T-helper 9 cell (primary cell): Measurements from ENCODE around the gene SLC18A3.

Experiments
- DNase-seq: peaks from one replicate; pipeline ENCODE4 v3.0.0-alpha.2; 2020

The SLC18A3 gene

DNA sequence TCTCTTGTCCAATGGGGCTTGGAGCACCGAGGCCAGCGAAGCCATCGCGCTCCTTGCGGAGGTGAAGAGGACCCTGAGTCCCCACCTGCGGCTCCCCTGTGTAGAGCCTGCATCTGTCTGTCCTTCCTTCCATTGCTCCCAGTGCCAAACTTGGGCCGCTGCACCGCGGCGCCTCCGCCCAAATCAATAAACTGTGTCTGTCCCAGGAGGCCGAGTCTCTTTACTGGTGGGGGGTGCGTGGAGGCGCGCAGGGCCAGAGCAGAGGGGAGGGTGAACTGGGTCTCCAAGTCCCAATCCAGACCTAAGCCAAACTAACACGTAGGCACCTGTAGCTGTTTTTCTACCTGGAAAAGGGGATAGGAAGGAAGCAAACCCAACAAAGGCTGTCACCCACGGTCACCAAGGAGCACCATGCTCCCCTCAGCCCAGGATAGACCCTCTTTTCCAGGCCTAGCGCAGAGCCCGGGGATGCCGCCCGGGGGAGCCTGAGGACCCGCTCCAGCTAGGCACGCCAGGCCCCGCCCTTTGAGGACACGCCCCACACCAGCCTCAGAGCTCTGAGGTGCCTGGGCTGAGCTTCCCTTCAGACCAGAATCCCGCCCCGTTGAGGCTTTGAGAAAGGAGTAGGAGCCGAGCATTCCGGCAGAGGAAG lies 2.5 kb downstream of the SLC18A3 start:
- DNase-seq, result no peak

DNA sequence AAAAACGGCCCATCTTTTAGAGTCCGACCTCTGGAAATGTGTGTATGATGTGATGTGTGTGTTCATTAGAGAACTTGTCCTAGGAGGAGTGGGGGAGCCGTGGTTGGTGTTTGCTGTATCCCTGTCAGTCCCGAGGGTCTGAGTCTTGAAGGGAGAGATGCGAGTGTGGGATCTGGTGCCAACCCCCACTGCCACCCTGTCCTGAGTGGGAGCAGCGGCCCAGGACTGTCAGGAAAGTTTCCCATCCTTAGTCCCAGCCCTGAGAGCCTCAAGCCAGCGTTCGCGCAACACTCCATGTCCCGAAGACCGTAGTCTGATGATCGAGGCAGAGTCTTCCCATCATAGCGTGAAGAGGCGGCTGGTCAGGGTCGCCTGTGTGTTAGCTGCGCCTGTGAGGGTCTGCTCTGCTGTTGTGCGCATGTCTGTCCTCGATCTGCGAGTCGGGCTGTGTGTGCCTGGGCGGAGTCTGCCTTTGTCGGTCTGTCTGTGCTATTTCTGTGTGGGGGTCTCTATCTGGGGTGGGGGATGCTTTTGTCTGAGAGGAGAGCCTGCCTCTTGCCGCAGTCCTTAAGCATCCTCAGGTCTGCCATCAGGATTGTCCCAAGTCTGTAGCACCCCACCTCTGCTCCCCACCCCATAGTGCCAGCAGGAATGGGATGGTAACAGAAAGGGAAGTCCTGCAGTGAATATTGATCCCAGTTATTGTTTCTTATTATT lies 3.2 kb downstream of the SLC18A3 start:
- DNase-seq, result no peak

DNA sequence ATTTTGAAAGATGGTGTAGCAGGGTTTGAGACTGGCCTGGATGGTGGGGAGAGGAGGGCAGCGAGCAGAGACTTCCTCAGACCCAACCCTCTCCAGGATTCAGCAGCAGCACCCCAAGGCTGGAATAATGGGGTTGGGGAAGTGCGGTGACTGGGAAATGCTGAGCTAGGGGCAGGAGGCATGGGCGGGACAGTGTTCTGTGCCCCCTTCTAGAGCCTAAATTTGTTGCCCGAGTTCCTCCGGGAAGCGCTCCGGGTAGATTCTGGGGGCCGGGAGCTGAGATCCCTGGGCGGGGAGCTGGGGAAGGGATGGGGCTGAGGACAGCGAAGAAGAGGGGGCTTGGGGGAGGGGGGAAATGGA lies 3.8 kb downstream of the SLC18A3 start, which contains the start of gene CHAT:
CHAT (plus strand) TSS at position 156 of the 360 bp plus-strand sequence; CDS start at position 309, 153 bp downstream.
- no peak for DNase-seq

DNA sequence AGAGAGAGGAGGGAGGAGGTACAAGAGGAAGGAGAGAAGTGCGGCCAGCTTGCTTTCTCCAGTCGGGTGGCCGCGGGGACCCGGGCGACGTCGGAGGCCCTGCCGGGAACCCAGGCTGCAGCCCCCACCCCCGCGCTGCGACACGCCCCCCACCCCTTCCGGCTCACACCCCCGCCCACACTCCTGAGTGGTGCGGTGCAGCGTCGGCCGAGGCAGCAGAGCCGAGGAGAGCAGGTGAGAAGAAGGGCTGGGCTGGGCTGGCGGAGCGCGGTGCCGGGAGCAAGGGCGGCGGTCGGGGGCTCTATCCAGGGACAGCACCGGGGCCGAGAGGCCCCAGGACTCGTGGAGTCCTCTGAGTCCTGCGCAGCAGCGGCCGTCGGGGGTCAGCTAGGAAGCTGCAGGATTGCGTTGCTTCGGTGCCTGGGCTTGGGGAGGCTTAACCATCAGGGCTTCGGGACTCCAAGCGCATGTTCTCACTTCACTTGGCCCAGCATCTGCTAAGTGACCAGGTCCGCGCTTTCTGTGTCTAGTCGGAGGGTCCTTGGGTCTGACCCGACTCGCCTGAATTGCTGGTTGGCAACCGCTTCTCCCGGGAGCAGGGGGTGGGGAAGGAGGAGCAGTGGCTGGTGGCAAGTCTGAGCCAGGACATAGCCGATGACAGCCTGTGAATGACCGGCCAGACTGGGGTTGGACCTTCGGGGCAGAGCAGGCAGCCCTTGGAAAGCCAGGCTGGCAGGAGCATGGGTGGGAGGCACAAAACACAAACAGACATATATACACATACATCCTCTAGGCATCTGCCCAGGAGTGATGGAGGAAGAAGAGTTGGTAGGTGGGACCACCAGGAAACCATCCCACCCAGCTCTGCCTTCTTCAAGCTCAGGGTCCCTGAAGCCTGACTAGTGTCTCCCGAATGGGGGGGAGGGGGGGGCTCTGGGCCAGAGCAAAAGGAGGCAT lies 4.4 kb downstream of the SLC18A3 start:
- no peak for DNase-seq

DNA sequence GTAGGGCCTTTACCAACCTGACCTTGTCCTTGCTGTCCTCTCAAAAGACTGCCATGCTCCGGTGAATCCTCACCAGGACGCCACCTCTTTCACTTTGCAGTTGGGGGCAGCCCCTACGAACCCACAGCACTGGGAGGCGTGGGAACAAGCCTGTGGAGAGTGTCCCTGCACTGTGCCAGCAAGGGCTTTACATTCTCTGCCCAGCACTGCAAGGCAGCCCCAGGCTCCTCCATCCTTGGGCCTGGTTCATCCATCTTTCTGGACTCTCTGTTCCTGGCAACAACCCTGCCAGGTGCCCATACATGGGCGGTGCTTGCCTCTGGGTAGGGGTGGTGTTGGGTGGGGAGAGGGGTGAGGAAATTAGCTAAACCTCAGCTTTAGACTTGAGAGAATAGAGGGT lies 5.1 kb downstream of the SLC18A3 start:
- no peak for DNase-seq

DNA sequence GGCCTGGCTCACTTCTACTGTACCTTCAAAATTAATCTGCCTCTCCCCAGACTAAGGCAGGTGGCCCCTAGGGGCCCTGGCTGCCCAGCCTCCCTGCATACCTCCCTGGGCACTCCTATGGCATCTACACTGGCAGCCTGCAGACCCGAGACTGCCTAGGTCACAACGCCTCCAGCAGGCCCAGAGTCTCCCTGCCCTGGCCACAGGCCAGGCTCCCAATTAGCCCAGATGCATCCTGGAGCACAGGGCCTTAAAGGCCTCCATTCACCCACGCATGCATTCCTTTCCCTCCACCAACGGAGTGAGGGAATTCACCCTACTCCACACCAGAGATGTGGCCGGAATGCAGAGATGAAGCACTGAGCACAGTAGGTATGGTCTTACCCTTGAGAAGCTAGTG lies 5.6 kb downstream of the SLC18A3 start:
- DNase-seq, result no peak

DNA sequence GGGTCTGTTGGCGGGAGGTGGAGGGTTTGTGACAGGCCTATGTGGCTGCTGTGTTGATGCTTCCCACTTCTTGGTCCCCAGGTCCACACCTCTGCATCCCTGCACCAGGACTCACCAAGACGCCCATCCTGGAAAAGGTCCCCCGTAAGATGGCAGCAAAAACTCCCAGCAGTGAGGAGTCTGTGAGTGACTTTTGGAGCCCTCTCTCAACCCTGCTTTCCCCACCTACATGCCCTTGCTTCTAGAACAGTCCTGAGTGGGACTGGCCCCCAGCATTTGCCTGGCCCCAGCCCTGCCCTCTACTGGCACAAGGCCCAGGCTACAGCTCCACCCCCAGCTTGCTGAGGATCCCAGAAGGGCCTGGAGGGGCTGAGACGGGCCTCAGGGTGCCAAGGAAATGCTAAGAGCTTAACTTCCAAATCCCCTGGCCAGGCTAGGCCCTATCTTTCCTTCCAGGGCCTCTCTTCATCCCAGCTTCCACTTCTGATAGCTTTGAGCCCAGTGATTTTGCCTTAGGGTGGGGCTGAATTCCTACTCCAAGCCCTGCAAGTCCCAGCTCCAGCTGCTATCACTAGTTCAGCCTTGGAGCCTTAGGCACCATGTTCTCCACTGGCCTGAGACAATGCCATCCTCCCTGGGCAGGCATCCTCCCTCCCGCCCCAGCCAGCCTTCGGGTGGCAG lies 6.5 kb downstream of the SLC18A3 start:
- no peak for DNase-seq

DNA sequence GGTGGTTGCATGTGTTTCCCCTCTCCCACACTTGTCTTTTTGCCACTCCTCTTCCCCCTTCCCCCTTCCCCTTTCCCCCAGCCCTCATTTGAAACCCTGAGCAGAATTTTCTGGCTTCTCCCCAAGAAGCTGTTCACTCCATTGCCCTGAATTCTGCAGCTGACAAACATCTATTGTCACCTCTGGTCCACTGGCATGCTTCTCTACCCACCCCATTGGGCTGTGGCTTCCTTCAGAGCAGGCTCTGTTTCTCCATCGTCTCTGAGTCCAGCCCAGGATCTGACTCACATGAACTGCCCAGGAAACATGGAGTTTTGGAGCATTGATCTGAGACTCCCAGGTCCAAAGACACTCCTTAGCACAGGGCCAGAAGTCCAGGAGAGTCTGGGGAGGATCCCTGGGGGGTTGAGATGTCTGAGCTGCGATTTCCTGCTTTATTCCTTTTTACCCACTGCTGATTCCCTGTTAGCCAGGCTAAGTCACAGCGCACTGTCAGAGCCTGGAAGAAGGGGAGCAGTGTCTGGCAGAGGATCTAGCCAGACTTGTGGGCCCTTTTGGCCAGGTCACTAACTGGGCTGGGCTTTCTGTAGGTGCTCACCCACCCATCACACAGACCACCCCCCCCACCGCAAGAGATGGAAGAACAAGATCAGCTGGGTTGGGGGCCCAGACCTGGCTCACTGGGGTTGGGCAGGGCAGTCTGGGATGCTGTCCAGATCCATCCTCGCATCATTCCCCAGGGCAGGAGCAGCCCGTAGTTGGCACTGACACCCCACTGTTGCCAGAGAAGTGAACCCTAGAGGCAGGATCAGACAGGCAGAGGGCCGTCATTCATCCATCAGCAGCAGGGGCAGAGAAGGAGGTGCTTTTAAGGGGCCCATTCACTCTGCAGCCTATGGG lies 7.3 kb downstream of the SLC18A3 start:
- no peak for DNase-seq

DNA sequence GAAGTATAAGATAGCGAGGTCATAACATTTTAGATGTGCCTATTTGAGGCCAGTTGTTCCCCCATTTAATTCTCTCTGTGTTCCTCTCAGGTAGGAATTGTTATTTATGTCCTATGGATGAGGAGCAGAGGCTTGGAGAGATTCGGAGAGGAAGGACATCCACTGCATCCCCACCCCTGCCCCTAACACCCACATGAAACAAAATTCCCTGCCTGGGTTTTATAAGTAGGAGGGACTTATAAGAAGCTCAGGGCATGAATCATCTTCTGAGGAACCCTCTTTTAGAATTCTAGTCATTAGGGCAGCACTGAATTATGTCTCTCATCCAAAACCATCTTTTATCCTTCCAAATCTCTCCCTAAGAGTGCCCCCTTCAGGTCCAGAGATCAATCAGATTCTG lies 8.7 kb downstream of the SLC18A3 start:
- no peak for DNase-seq

DNA sequence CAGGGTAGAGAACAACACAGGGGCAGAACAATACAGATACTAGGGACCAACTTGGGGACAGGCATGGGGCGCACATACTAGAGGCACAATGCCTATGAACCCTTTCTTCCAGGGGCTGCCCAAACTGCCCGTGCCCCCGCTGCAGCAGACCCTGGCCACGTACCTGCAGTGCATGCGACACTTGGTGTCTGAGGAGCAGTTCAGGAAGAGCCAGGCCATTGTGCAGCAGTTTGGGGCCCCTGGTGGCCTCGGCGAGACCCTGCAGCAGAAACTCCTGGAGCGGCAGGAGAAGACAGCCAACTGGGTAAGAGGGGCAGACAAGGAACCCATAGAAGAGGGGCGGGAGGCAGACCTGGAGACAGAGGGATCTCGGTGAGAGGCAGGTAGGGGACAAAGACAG lies 9.5 kb downstream of the SLC18A3 start:
- DNase-seq, result no peak

DNA sequence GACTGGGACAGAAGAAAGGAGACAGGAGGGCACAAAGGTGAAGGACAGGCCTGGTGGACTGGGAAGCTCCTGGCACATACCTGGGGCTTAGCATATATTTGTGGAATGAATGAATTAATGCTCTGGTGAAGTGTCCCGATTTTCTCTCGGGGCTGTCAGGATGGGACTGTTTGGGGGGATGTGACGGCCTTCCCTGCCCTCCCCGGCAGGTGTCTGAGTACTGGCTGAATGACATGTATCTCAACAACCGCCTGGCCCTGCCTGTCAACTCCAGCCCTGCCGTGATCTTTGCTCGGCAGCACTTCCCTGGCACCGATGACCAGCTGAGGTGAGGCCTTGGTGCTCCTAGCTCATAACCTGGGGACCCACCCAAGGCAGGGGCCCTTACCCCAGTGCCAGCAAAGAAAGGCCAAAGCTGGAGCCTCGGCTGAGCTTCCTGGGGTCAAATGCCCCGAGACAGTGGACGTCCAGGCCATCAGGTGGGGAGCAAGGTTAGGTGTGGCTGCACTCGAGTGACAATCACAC lies 10.2 kb downstream of the SLC18A3 start:
- DNase-seq, result no peak

DNA sequence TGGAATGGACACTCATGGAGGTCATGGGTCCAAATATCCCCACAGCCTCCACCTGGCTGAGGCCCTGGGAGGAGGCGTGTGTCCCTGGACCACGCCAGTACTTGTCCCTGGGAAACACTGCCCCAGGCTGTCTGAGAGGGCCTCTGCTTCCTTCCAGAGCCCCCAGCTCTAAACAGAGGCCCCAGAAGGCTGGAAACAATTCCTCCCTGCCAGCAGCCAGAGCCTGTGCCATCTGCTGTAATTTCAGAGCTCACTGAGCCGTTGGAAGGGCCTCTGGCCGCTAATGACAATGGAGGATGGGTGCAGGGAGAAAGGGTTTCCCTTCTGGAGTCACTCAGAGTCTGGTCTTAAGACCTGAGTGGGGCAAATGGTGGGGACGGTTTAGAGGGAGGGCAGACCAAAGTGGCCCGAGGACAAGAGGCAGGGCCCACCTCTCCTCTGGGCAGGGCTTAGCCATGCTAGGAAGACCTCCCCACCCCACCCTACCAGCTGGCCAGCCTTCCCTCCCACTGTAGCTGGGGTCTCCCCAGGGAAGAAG lies 10.8 kb downstream of the SLC18A3 start:
- DNase-seq, result no peak

DNA sequence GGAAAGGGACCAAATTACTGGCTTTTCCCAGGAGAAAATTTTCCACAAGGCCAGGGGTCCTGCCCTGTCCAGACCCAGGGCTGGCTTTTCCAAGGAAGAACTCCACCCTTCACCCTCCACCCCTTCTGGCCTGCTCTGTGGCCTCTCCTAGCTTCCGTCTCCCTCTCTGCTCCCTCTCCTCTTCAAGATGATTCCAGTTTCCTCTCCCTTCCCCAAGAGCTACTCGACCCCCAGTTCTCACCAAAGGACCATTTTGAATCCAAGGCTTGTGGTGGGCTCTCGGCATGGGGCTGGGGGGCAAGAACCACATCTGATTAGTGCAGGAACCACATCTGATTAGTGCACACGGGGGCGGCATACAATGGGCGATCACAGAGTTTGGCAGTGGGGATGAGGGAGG lies 11.5 kb downstream of the SLC18A3 start:
- DNase-seq, result no peak

DNA sequence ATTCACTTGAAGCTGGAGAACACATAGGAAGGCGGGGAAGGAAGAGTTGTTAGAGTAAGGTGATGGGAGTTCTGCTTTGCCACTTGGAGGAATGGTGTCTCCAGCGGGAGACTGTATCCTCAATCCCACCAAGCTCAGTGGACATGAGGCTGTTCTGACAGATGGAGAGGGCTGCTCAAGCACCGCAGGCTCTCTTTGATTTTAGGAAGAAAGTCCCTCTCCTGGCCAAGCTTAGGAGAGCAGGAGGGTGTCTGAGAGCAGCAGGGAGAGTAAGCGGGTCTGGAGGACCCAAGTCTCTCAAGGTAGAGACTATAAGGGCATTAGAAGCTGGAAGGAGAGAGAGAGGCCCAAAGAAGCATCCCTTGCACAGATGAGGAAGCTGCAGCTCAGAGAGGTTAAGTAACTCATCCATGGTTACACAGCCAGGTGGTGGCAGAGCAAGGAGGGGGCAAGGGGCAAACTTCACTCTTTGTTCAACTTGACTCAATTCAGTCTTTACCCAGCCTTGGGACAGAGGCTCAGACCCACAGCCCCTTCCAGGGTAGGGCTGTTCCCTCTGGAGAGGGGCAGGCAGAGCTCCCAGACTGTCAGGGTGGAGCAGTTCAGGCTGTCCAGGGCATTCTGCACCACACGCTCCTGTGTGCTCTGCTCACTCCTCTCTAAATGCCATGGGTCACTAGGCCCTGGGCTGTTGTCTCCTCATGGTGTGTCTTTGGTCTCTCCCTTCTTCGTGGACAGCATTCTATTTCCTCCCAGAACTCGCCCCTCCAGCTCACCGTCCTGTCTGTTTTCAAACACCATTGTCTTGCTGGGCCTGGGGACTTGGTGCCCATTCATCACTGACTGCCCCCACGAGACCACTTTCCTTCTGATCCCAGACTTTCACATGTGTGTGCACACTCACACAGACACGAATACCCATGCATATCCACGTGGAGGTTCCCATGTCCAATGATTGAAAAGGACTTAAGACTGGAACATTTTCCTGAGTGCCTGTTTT lies 12.6 kb downstream of the SLC18A3 start:
- no peak for DNase-seq

DNA sequence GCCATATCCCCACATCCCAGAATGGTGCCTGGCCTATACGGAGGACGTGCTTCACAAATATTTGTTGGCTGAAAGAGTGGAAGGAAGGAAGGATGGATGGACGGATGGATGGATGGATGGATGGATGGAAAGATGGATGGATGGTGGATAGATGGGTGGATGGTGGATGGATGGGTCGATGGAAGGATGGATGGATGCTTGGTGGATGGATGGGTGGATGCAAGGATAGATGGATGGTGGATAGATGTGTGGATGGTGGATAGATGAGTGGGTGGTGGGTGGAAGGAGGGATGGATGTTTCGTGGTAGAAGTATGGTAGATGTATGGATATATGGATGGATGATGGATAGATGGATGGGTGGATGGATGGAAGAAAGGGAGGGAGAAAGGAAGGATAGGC lies 14.5 kb downstream of the SLC18A3 start:
- DNase-seq, result no peak

DNA sequence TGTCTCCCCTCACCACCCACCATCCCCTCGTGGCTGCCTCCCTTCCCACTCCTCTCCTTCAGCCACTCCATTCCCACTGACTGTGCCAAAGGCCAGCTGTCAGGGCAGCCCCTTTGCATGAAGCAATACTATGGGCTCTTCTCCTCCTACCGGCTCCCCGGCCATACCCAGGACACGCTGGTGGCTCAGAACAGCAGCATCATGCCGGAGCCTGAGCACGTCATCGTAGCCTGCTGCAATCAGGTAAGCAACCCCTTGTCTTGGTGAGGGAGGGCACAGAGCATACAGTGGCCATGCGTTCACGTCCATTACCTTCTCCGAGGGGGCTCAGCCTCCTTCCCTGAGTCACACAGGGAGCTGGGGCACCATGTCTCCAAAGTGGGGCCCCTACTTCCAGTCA lies 15.3 kb downstream of the SLC18A3 start:
- DNase-seq, result no peak

DNA sequence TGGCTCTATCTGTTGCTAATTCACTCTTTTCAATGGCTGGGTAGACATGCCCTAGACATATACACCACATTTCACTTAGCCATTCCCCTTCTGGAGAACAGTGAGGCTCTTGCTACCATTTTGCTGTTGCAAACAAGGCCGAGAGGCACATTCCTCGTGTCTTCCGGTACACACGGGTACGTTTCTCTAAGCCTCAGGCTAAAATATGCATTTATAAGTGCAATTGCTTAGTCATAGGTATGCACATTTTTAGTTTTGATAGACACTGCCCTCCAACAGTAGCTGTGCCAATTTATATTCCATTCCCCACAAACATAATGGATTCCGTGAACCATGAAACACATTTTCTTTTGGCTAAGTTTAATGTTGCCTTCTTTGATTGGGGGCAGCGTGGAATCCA lies 16.9 kb downstream of the SLC18A3 start:
- DNase-seq, result no peak

DNA sequence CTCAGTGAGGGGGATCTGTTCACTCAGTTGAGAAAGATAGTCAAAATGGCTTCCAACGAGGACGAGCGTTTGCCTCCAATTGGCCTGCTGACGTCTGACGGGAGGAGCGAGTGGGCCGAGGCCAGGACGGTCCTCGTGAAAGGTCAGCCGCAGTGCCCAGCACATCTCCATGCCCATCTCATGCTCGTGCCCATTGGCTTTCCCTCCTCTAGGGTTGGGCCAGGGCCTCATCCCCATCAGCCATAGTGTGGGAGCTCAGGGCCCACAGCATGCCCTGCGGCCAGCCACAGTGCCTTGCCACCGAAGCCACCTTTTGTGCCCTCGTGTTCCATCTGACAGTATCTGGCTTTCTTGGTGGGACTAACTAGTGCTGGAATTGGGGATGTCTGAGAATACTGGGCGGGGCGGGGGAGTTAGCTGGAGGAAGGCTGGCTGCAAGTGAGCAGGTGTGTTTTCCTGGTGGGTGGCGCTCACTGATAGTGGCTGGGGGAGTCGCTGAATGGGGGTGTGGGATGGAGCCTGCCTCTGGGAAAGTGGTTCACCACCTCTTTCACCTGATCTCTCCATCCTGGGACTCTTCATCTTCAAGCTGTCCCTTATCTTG lies 17.6 kb downstream of the SLC18A3 start:
- no peak for DNase-seq

DNA sequence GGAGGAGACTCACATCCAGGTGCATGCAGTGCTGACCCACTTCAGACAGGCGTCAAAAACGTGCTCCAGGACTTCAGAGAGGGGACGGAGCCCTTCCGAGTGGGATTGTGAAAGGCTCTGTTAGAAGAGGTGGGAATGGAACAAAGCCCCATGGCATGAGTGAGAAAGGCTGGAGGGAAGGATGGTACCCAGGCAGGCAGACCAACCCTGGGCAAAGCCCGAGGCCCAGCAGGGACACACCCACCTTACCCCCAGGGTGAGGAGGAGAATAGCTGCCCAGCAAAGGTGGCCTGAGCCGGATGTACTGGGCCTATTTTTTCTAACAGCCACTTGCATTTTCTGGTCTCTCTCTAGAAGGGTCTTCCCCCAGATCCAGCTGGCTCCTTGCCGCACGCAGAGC lies 18.5 kb downstream of the SLC18A3 start:
- DNase-seq, result no peak
